Right atrium auricular region (tissue), 2 donors: ENCODE results near the gene DHCR7. TPM values are rescaled to one million over a fixed set of nuclear protein-coding genes. Genes with fewer than 3 reads are reported as not detected.
"Not testable (repeated sequence)": the region's sequence is repeated elsewhere in the genome, so short reads cannot be mapped to it uniquely, and the experiment has no call there.

Source experiments
- DNase-seq: peaks from one replicate; pipeline ENCODE4 v3.0.0-alpha.2; 2019; ENCODE audit warnings: low spot score
- H3K27ac ChIP-seq, 2 donors: fragments of 200-600 bp; sonication (generic); 1 replicate in 1 of 2; 2 replicates in 1 of 2; pipeline ENCODE4 v1.5.1; 2016 to 2019
- H3K27me3 ChIP-seq, 2 donors: fragments of 200-600 bp; sonication (generic); one replicate each; pipeline versions ENCODE4 v1.5.1 to v1.6.0; 2017 to 2019
- H3K36me3 ChIP-seq: fragments of 200-600 bp; sonication (generic); one replicate; pipeline ENCODE4 v1.5.1; 2016
- H3K4me1 ChIP-seq, 2 donors: fragments of 200-600 bp; sonication (generic); one replicate each; pipeline versions ENCODE4 v1.5.1 to v1.6.0; 2017 to 2019
- H3K4me3 ChIP-seq, 2 donors: fragments of 200-600 bp; sonication (generic); 1 replicate in 1 of 2; 2 replicates in 1 of 2; pipeline ENCODE4 v1.5.1; 2017 to 2019; ENCODE audit warnings: mild to moderate bottlenecking in 1 of 2, moderate library complexity in 1 of 2
- H3K9me3 ChIP-seq, 2 donors: fragments of 200-600 bp; sonication (generic); one replicate each; pipeline ENCODE4 v1.5.1; 2019
- CTCF ChIP-seq, 2 donors: fragments of 200-600 bp; sonication (generic); IDR thresholded peaks; one replicate each; pipeline ENCODE4 v1.5.1; 2019; ENCODE audit warnings: antibody characterized with exemption in 2 of 2
- total RNA-seq, 2 donors: library from RNA; depleted of rRNA; stranded (reverse); fragments of >200 nt; gene quantifications; one replicate each; pipeline ENCODE4 v1.1.0, GENCODE V29; 2016

The DHCR7 gene
- total RNA-seq, 2 donors from 2014 or later: 26.8 to 37.6 TPM

- no peaks in the 10 kb centered on the region for H3K36me3 ChIP-seq
- H3K4me3 ChIP-seq: no peak overlapping the region
- no peak for TF ChIP-seq CTCF (IDR thresholded peaks at IDR 0.05)
- no peak overlapping the region for H3K27ac ChIP-seq
- no peak for DNase-seq
- no peaks in the 10 kb centered on the region for H3K4me1 ChIP-seq
- no peaks in the 10 kb centered on the region for H3K9me3 ChIP-seq
- no peaks in the 10 kb centered on the region for H3K27me3 ChIP-seq
These were observed 24.9 kb downstream of the DHCR7 start for GRCh38 chr11:71423181-71423790.

GRCh38 chr11:71422318-71422717, 25.9 kb downstream of the DHCR7 start:
- H3K36me3 ChIP-seq, H3K27ac ChIP-seq, H3K4me3 ChIP-seq, DNase-seq, H3K9me3 ChIP-seq, H3K4me1 ChIP-seq, H3K27me3 ChIP-seq: not testable (repeated sequence)

- H3K36me3 ChIP-seq: no peaks in the 10 kb centered on the region
These were observed 26.7 kb downstream of the DHCR7 start for GRCh38 chr11:71421392-71421950.

GRCh38 chr11:71420455-71421241, 27.5 kb downstream of the DHCR7 start:
- no peaks in the 10 kb centered on the region for H3K36me3 ChIP-seq
- TF ChIP-seq CTCF (IDR thresholded peaks at IDR 0.05): peak; percentile 39 to 63
- no peaks in the 10 kb centered on the region for H3K4me1 ChIP-seq
- no peak overlapping the region for H3K27ac ChIP-seq
- H3K27me3 ChIP-seq: no peaks in the 10 kb centered on the region
- no peak for DNase-seq
- no peaks in the 10 kb centered on the region for H3K9me3 ChIP-seq
- H3K4me3 ChIP-seq: no peak overlapping the region

More at GRCh38 chr11:71421392-71421950, 26.7 kb downstream of the DHCR7 start:
- TF ChIP-seq CTCF (IDR thresholded peaks at IDR 0.05): no peak
- Histone ChIP-seq H3K27me3 (no peaks in the 10 kb centered on the region), H3K27ac (no peak overlapping the region), H3K4me1 (no peaks in the 10 kb centered on the region), H3K9me3 (no peaks in the 10 kb centered on the region), H3K4me3 (no peak overlapping the region)
- DNase-seq: no peak

- Histone ChIP-seq H3K27me3 (no peaks in the 10 kb centered on the region), H3K9me3 (no peaks in the 10 kb centered on the region), H3K4me1 (no peaks in the 10 kb centered on the region), H3K4me3 (no peak overlapping the region), H3K36me3 (no peaks in the 10 kb centered on the region), H3K27ac (no peak overlapping the region)
- TF ChIP-seq CTCF (IDR thresholded peaks at IDR 0.05): no peak
- DNase-seq: no peak
These were observed 29.6 kb downstream of the DHCR7 start for GRCh38 chr11:71418643-71419042.

GRCh38 chr11:71414645-71415044, 33.5 kb downstream of the DHCR7 start:
- no peak for DNase-seq
- TF ChIP-seq CTCF (IDR thresholded peaks at IDR 0.05): no peak
- no peaks in the 10 kb centered on the region for H3K36me3 ChIP-seq
- no peaks in the 10 kb centered on the region for H3K9me3 ChIP-seq
- no peak overlapping the region for H3K4me3 ChIP-seq
- no peak overlapping the region for H3K27ac ChIP-seq
- no peaks in the 10 kb centered on the region for H3K27me3 ChIP-seq
- H3K4me1 ChIP-seq: no peaks in the 10 kb centered on the region
